GM19452 (cell line): Measurements from ENCODE around the gene MSMB.

Source experiments
- ATAC-seq: cut with Tn5 transposase; IDR thresholded peaks from one replicate; pipeline ENCODE4 v1.9.1; 2021; ENCODE audit not compliant: unreplicated experiment

Gene MSMB

GRCh38 chr10:46035923-46036849, 9.9 kb downstream of the MSMB start:
- no peak for ATAC-seq

GRCh38 chr10:46033602-46034011, 12.5 kb downstream of the MSMB start:
- no peak for ATAC-seq

- no peak for ATAC-seq
These were observed 14.2 kb downstream of the MSMB start for GRCh38 chr10:46031648-46032532.

- ATAC-seq: peak; percentile 94
These were observed 15.8 kb downstream of the MSMB start, which contains the start of gene NCOA4 for GRCh38 chr10:46030091-46030937. Gene NCOA4 (minus strand): TSS chr10:46030623. CDS start chr10:46016680, 13,943 bp downstream.

GRCh38 chr10:46029461-46030030, 16.5 kb downstream of the MSMB start:
- ATAC-seq: no peak

- ATAC-seq: no peak
These were observed 17.2 kb downstream of the MSMB start for GRCh38 chr10:46028584-46029460.

GRCh38 chr10:46026106-46026505, 20.0 kb downstream of the MSMB start:
- ATAC-seq: no peak

GRCh38 chr10:46025406-46025805, 20.7 kb downstream of the MSMB start:
- ATAC-seq: no peak

- ATAC-seq: no peak
These were observed 21.1 kb downstream of the MSMB start for GRCh38 chr10:46024948-46025347.

- ATAC-seq: peak; percentile 92
These were observed 22.9 kb downstream of the MSMB start for GRCh38 chr10:46022978-46023702.

- ATAC-seq: no peak
These were observed 25.8 kb downstream of the MSMB start for GRCh38 chr10:46020344-46020657.

GRCh38 chr10:46019569-46020343, 26.3 kb downstream of the MSMB start:
- ATAC-seq: no peak

- ATAC-seq: no peak
These were observed 26.9 kb downstream of the MSMB start for GRCh38 chr10:46019177-46019528.

GRCh38 chr10:46018453-46019176, 27.5 kb downstream of the MSMB start:
- ATAC-seq: no peak

GRCh38 chr10:46017733-46018132, 28.3 kb downstream of the MSMB start:
- no peak for ATAC-seq

- no peak for ATAC-seq
These were observed 29.3 kb downstream of the MSMB start for GRCh38 chr10:46016811-46017210.

- no peak for ATAC-seq
These were observed 29.9 kb downstream of the MSMB start for GRCh38 chr10:46016190-46016589.
